ENCODE data around the gene LILRA6.
"Not testable (repeated sequence)": the region's sequence is repeated elsewhere in the genome, so short reads cannot be mapped to it uniquely, and the experiment has no call there.

LILRA6 gene

GRCh38 chr19:54231077-54231931 is 11.3 kb downstream of the LILRA6 start:
- peak; percentile 60 for DNase-seq (ENCODE audit: low spot score)

GRCh38 chr19:54230031-54230430 is 12.6 kb downstream of the LILRA6 start:
- DNase-seq (ENCODE audit: low spot score) = no peak

- no peak for DNase-seq (ENCODE audit: low spot score)
These were observed 13.4 kb downstream of the LILRA6 start for GRCh38 chr19:54229146-54229545.

- not testable (repeated sequence) for DNase-seq (ENCODE audit: low spot score)
These were observed 18.0 kb downstream of the LILRA6 start for GRCh38 chr19:54224619-54225018.

GRCh38 chr19:54223937-54224281 is 18.7 kb downstream of the LILRA6 start:
- not testable (repeated sequence) for DNase-seq (ENCODE audit: low spot score)

GRCh38 chr19:54223277-54223936 is 19.2 kb downstream of the LILRA6 start:
- not testable (repeated sequence) for DNase-seq (ENCODE audit: low spot score)

- DNase-seq (ENCODE audit: low spot score) = not testable (repeated sequence)
These were observed 19.9 kb downstream of the LILRA6 start, which contains the start of gene LILRB3 for GRCh38 chr19:54222474-54223276. Gene LILRB3 (minus strand): TSS chr19:54223007. CDS start chr19:54222976, 31 bp downstream.

GRCh38 chr19:54221947-54222346 is 20.6 kb downstream of the LILRA6 start:
- DNase-seq (ENCODE audit: low spot score) = not testable (repeated sequence)

GRCh38 chr19:54219702-54220101 is 22.9 kb downstream of the LILRA6 start:
- not testable (repeated sequence) for DNase-seq (ENCODE audit: low spot score)

- no peak for DNase-seq (ENCODE audit: low spot score)
These were observed 23.5 kb downstream of the LILRA6 start for GRCh38 chr19:54218960-54219661.

GRCh38 chr19:54218259-54218658 is 24.3 kb downstream of the LILRA6 start:
- DNase-seq (ENCODE audit: low spot score) = no peak

GRCh38 chr19:54217517-54218247 is 24.9 kb downstream of the LILRA6 start:
- not testable (repeated sequence) for DNase-seq (ENCODE audit: low spot score)

GRCh38 chr19:54216869-54217268 is 25.7 kb downstream of the LILRA6 start:
- no peak for DNase-seq (ENCODE audit: low spot score)

- not testable (repeated sequence) for DNase-seq (ENCODE audit: low spot score)
These were observed 27.9 kb downstream of the LILRA6 start for GRCh38 chr19:54214734-54215133.

GRCh38 chr19:54214217-54214616 is 28.4 kb downstream of the LILRA6 start:
- not testable (repeated sequence) for DNase-seq (ENCODE audit: low spot score)

- no peak for DNase-seq (ENCODE audit: low spot score)
These were observed 31.4 kb downstream of the LILRA6 start for GRCh38 chr19:54211235-54211634.

GRCh38 chr19:54209811-54210494 is 32.6 kb downstream of the LILRA6 start:
- DNase-seq (ENCODE audit: low spot score) = no peak

GRCh38 chr19:54209058-54209810 is 33.4 kb downstream of the LILRA6 start:
- DNase-seq (ENCODE audit: low spot score) = no peak

- DNase-seq (ENCODE audit: low spot score) = no peak
These were observed 33.9 kb downstream of the LILRA6 start for GRCh38 chr19:54208784-54209057.
